Naive thymus-derived CD4-positive, alpha-beta T cell (primary cell): Measurements from ENCODE around the gene KRTAP3-3. TPM values are rescaled to one million over a fixed set of nuclear protein-coding genes. Genes with fewer than 3 reads are reported as not detected.
A peak's percentile ranks its signal among the peaks of the same experiment; 100 is the strongest.

Experiments
- ATAC-seq: fragments of 150-1000 bp; cut with Tn5 transposase; 2 replicates; pipeline ENCODE4 v1.10.0; 2021; ENCODE audit warnings: mild to moderate bottlenecking, moderate library complexity
- CTCF ChIA-PET: fragments of 350-600 bp; sonication (Branson Sonifier 250); formaldehyde crosslinking; loops from one replicate; lab custom pipeline; 2021; ENCODE audit warnings: antibody characterized with exemption; lab: Charles Lee
- POLR2A ChIA-PET: fragments of 350-600 bp; sonication (Branson Sonifier 250); formaldehyde crosslinking; loops from one replicate; lab custom pipeline; 2021; ENCODE audit warnings: antibody characterized with exemption, inconsistent platforms; lab: Charles Lee
- DNase-seq, 9 donors: peaks; one replicate each; pipeline versions ENCODE4 v3.0.0 to v3.0.0-alpha.2; 2020 to 2022; ENCODE audit warnings: mixed read lengths in 1 of 9
- H3K27ac ChIP-seq: one replicate; pipeline ENCODE4 v1.7.0; 2013; ENCODE audit warnings: mild to moderate bottlenecking, low read depth, low read length, moderate library complexity
- H3K27me3 ChIP-seq, 2 donors: one replicate each; pipeline ENCODE4 v1.7.0; 2013; ENCODE audit warnings: low read length in 2 of 2, mild to moderate bottlenecking in 2 of 2, moderate library complexity in 2 of 2; ENCODE audit not compliant: control insufficient read depth in 2 of 2, insufficient read depth in 2 of 2
- H3K36me3 ChIP-seq, 3 experiments: 1 replicate in 2 of 3; 2 replicates in 1 of 3; pipeline ENCODE4 v1.7.0; 2013; ENCODE audit warnings: low read length in 3 of 3, mild to moderate bottlenecking in 3 of 3, moderate library complexity in 1 of 3; ENCODE audit not compliant: insufficient read depth in 3 of 3, control insufficient read depth in 2 of 3
- H3K4me1 ChIP-seq, 2 donors: one replicate each; pipeline ENCODE4 v1.7.0; 2013; ENCODE audit warnings: low read length in 2 of 2, mild to moderate bottlenecking in 2 of 2, moderate library complexity in 1 of 2; ENCODE audit not compliant: control insufficient read depth in 2 of 2, insufficient read depth in 2 of 2
- H3K4me3 ChIP-seq: 2 replicates; pipeline ENCODE4 v1.7.0; 2013; ENCODE audit warnings: mild to moderate bottlenecking, low read length
- H3K9me3 ChIP-seq, 3 experiments: 1 replicate in 2 of 3; 2 replicates in 1 of 3; pipeline ENCODE4 v1.7.0; 2013; ENCODE audit warnings: low read length in 3 of 3; ENCODE audit not compliant: control insufficient read depth in 2 of 3
- H3K27ac Mint-ChIP-seq, 9 donors: one replicate each; pipeline ENCODE4 v1.8.0; 2020 to 2022; ENCODE audit warnings: mixed read lengths in 9 of 9, mild to moderate bottlenecking in 8 of 9, moderate library complexity in 5 of 9, inconsistent platforms in 2 of 9
- H3K27me3 Mint-ChIP-seq, 5 donors: one replicate each; pipeline ENCODE4 v1.8.0; 2021 to 2022; ENCODE audit warnings: mixed read lengths in 5 of 5, mild to moderate bottlenecking in 1 of 5
- H3K36me3 Mint-ChIP-seq, 5 donors: one replicate each; pipeline ENCODE4 v1.8.0; 2020 to 2022; ENCODE audit warnings: mixed read lengths in 5 of 5, mild to moderate bottlenecking in 3 of 5, inconsistent platforms in 1 of 5
- H3K4me1 Mint-ChIP-seq, 7 donors: one replicate each; pipeline ENCODE4 v1.8.0; 2020 to 2022; ENCODE audit warnings: mixed read lengths in 7 of 7, mild to moderate bottlenecking in 3 of 7, inconsistent platforms in 1 of 7
- H3K4me3 Mint-ChIP-seq, 10 donors: one replicate each; pipeline ENCODE4 v1.8.0; 2020 to 2022; ENCODE audit warnings: mild to moderate bottlenecking in 10 of 10, mixed read lengths in 10 of 10, moderate library complexity in 6 of 10, inconsistent platforms in 2 of 10
- H3K9me3 Mint-ChIP-seq, 11 donors: one replicate each; pipeline ENCODE4 v1.8.0; 2020 to 2022; ENCODE audit warnings: mixed read lengths in 11 of 11, mild to moderate bottlenecking in 4 of 11, inconsistent platforms in 1 of 11, moderate library complexity in 1 of 11
- intact Hi-C, 2 donors: fragments of 100-400 bp; cut with micrococcal nuclease; formaldehyde crosslinking; loops; one replicate each; pipeline ENCODE4 v1.15.1; 2023
- polyA plus RNA-seq, 2 donors: library from polyadenylated mRNA; unstranded; fragments of 300-500 nt; fragmentation: Illumina TruSeq; gene quantifications; one replicate each; pipeline ENCODE4 v1.2.3, GENCODE V29; 2021
- total RNA-seq, 6 experiments: library from RNA in 5 of 6; stranded (reverse) in 5 of 6; gene quantifications; 1 replicate in 5 of 6; 2 replicates in 1 of 6; pipeline ENCODE4 v1.2.3 and lab custom pipeline; 2021 to 2026

Gene KRTAP3-3
- total and polyA plus RNA-seq, 7 experiments from 2014 or later, result not detected

- Mint-ChIP-seq H3K27ac (no peak overlapping the region), H3K4me1 (no peaks in the 10 kb centered on the region), H3K27me3 (peaks cover 36 to 56% (median 49%) of the 10 kb centered on the region in 5 donors), H3K9me3 (peaks cover 0 to 1% (median 0%) of the 10 kb centered on the region in 11 donors), H3K4me3 (no peak overlapping the region), H3K36me3 (no peaks in the 10 kb centered on the region)
- Histone ChIP-seq H3K4me3 (no peak overlapping the region), H3K4me1 (no peaks in the 10 kb centered on the region), H3K9me3 (no peaks in the 10 kb centered on the region), H3K36me3 (no peaks in the 10 kb centered on the region), H3K27me3 (no peaks in the 10 kb centered on the region), H3K27ac (no peak overlapping the region)
- ChIA-PET CTCF (no interaction called here), POLR2A (no interaction called here)
- intact Hi-C loops, result no loop called here
- DNase-seq, result no peak
- no peak for ATAC-seq
Observed at GRCh38 chr17:40953881-40954280, 40.1 kb downstream of the KRTAP3-3 start.

GRCh38 chr17:40952661-40953060 lies 41.3 kb downstream of the KRTAP3-3 start:
- H3K4me1 ChIP-seq, result no peaks in the 10 kb centered on the region
- Mint-ChIP-seq H3K4me3 (no peak overlapping the region), H3K27ac (no peak overlapping the region), H3K36me3 (no peaks in the 10 kb centered on the region), H3K27me3 (peaks cover 39 to 68% (median 60%) of the 10 kb centered on the region in 5 donors), H3K9me3 (peaks cover 0 to 1% (median 0%) of the 10 kb centered on the region in 11 donors), H3K4me1 (no peaks in the 10 kb centered on the region)
- H3K27me3 ChIP-seq, result no peaks in the 10 kb centered on the region
- no peak overlapping the region for H3K27ac ChIP-seq
- peak; percentile 31 for ATAC-seq
- CTCF ChIA-PET, result interaction anchor here (1.0 kb wide), 1 partner anchor 696 kb away, joined by 3 read pairs; no protein-coding TSS in a partner anchor
- intact Hi-C loops, result no loop called here
- POLR2A ChIA-PET, result interaction anchor here (0.6 kb wide), 1 partner anchor 495 kb away, joined by 3 read pairs; no protein-coding TSS in a partner anchor
- H3K9me3 ChIP-seq, result no peaks in the 10 kb centered on the region
- no peak for DNase-seq
- H3K36me3 ChIP-seq, result no peaks in the 10 kb centered on the region
- H3K4me3 ChIP-seq, result no peak overlapping the region

GRCh38 chr17:40952154-40952553 lies 41.8 kb downstream of the KRTAP3-3 start:
- CTCF ChIA-PET, result interaction anchor here (1.0 kb wide), 1 partner anchor 696 kb away, joined by 3 read pairs; no protein-coding TSS in a partner anchor
- Histone ChIP-seq H3K4me3 (no peak overlapping the region), H3K9me3 (no peaks in the 10 kb centered on the region), H3K27me3 (no peaks in the 10 kb centered on the region), H3K27ac (no peak overlapping the region), H3K36me3 (no peaks in the 10 kb centered on the region), H3K4me1 (no peaks in the 10 kb centered on the region)
- no peaks in the 10 kb centered on the region for H3K36me3 Mint-ChIP-seq
- POLR2A ChIA-PET, result interaction anchor here (0.6 to 0.7 kb wide), 3 partner anchors 339 to 1190 kb away, joined by 3 read pairs; no protein-coding TSS in a partner anchor
- H3K27me3 Mint-ChIP-seq, result peaks cover 42 to 71% (median 64%) of the 10 kb centered on the region in 5 donors
- DNase-seq (no peak), ATAC-seq (no peak)
- no peak overlapping the region for H3K4me3 Mint-ChIP-seq
- intact Hi-C loops, result no loop called here
- H3K27ac Mint-ChIP-seq, result no peak overlapping the region
- H3K9me3 Mint-ChIP-seq, result peaks cover 0 to 1% (median 0%) of the 10 kb centered on the region in 11 donors
- no peaks in the 10 kb centered on the region for H3K4me1 Mint-ChIP-seq

GRCh38 chr17:40951011-40951622 lies 42.8 kb downstream of the KRTAP3-3 start:
- Mint-ChIP-seq H3K27me3 (peaks cover 50 to 80% (median 72%) of the 10 kb centered on the region in 5 donors), H3K27ac (no peak overlapping the region), H3K9me3 (peaks cover 0 to 1% (median 0%) of the 10 kb centered on the region in 11 donors), H3K4me3 (no peak overlapping the region), H3K4me1 (no peaks in the 10 kb centered on the region), H3K36me3 (no peaks in the 10 kb centered on the region)
- no peak overlapping the region for H3K4me3 ChIP-seq
- DNase-seq (no peak), ATAC-seq (no peak)
- ChIA-PET CTCF (no interaction called here), POLR2A (no interaction called here)
- H3K27me3 ChIP-seq, result no peaks in the 10 kb centered on the region
- intact Hi-C loops, result no loop called here
- H3K27ac ChIP-seq, result no peak overlapping the region
- H3K36me3 ChIP-seq, result no peaks in the 10 kb centered on the region
- H3K9me3 ChIP-seq, result no peaks in the 10 kb centered on the region
- no peaks in the 10 kb centered on the region for H3K4me1 ChIP-seq

- H3K4me1 ChIP-seq, result no peaks in the 10 kb centered on the region
- no peaks in the 10 kb centered on the region for H3K27me3 ChIP-seq
- H3K27ac ChIP-seq, result no peak overlapping the region
- intact Hi-C loops, result no loop called here
- H3K9me3 Mint-ChIP-seq, result peaks cover 0 to under 1% (median 0%) of the 10 kb centered on the region in 11 donors
- H3K4me3 ChIP-seq, result no peak overlapping the region
- no peaks in the 10 kb centered on the region for H3K9me3 ChIP-seq
- DNase-seq (no peak), ATAC-seq (no peak)
- ChIA-PET CTCF (no interaction called here), POLR2A (no interaction called here)
- H3K4me1 Mint-ChIP-seq, result no peaks in the 10 kb centered on the region
- peaks cover 54 to 77% (median 72%) of the 10 kb centered on the region in 5 donors for H3K27me3 Mint-ChIP-seq
- H3K27ac Mint-ChIP-seq, result no peak overlapping the region
- no peaks in the 10 kb centered on the region for H3K36me3 ChIP-seq
- no peaks in the 10 kb centered on the region for H3K36me3 Mint-ChIP-seq
- no peak overlapping the region for H3K4me3 Mint-ChIP-seq
Observed at GRCh38 chr17:40950176-40950575, 43.8 kb downstream of the KRTAP3-3 start.

- Histone ChIP-seq H3K27me3 (no peaks in the 10 kb centered on the region), H3K9me3 (no peaks in the 10 kb centered on the region), H3K36me3 (no peaks in the 10 kb centered on the region), H3K4me3 (no peak overlapping the region), H3K27ac (no peak overlapping the region), H3K4me1 (no peaks in the 10 kb centered on the region)
- Mint-ChIP-seq H3K9me3 (peaks cover 0 to 2% (median 0%) of the 10 kb centered on the region in 11 donors), H3K4me3 (no peak overlapping the region), H3K36me3 (no peaks in the 10 kb centered on the region), H3K27me3 (peaks cover 57 to 81% (median 67%) of the 10 kb centered on the region in 5 donors), H3K27ac (no peak overlapping the region), H3K4me1 (no peaks in the 10 kb centered on the region)
- intact Hi-C loops, result no loop called here
- CTCF ChIA-PET, result no interaction called here
- no peak for DNase-seq
- POLR2A ChIA-PET, result no interaction called here
- ATAC-seq, result no peak
Observed at GRCh38 chr17:40949418-40949817, 44.5 kb downstream of the KRTAP3-3 start.

- no peaks in the 10 kb centered on the region for H3K4me1 ChIP-seq
- no peak for ATAC-seq
- no peak overlapping the region for H3K4me3 ChIP-seq
- H3K27ac ChIP-seq, result no peak overlapping the region
- CTCF ChIA-PET, result no interaction called here
- H3K4me1 Mint-ChIP-seq, result no peaks in the 10 kb centered on the region
- H3K27me3 ChIP-seq, result no peaks in the 10 kb centered on the region
- peaks cover 53 to 78% (median 61%) of the 10 kb centered on the region in 5 donors for H3K27me3 Mint-ChIP-seq
- H3K36me3 Mint-ChIP-seq, result no peaks in the 10 kb centered on the region
- POLR2A ChIA-PET, result no interaction called here
- no peaks in the 10 kb centered on the region for H3K9me3 ChIP-seq
- no peak overlapping the region for H3K27ac Mint-ChIP-seq
- H3K4me3 Mint-ChIP-seq, result no peak overlapping the region
- H3K9me3 Mint-ChIP-seq, result peaks cover 0 to 4% (median 0%) of the 10 kb centered on the region in 11 donors
- DNase-seq, result no peak
- intact Hi-C loops, result no loop called here
- H3K36me3 ChIP-seq, result no peaks in the 10 kb centered on the region
Observed at GRCh38 chr17:40947929-40948328, 46.0 kb downstream of the KRTAP3-3 start.
